ENCODE measurements around the gene GTPBP3. TPM values are rescaled to one million over a fixed set of nuclear protein-coding genes. Genes with fewer than 3 reads are reported as not detected.

The GTPBP3 gene
- total and polyA plus RNA-seq, 2 of the 13 experiments (the other 11 are each of a cell fraction or from before 2014, with no cell fraction given) = 17.5 to 30.0 TPM

DNA sequence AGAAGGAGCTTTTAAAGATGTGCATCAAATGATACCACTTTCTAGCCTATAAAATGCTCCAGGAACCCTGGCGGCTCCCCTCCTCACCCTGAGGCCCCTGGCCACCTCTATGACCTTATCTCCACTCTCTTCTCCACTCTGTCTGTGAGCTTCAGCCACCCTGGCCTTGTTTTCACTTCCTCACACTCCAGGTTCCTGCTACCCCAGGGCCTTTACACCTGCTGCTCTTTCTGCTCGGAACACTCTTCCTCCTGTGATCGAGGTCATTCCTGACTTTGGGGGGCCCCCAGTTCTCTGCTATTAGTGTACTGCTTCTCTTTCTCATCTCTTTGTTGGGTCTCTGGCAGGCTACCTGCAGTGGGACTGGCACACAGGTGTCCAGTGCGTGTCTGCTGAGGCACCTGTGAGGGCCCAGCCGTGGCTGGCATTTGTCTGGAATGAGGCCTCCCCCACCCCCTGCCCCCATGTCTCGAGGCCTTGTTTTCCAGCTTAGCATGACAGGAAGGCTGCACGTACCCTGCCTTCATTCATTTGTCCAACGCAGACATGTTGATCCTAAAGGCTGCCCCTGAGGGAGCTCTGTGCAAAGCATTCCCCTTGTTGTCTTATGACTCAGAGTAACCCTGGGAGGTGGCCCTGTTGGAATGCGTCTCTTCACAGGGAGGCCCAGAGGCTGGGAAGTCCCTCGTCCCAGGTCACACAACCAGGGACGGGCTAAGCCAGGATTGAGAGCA lies 25.7 kb upstream of the GTPBP3 start (continued):
- TF ChIP-seq ZNF317 (CRISPR knock-in tag; IDR thresholded peaks at IDR 0.05) (no peak), ZNF205 (CRISPR knock-in tag; IDR thresholded peaks at IDR 0.05) (no peak), ZNF549 (CRISPR knock-in tag; IDR thresholded peaks at IDR 0.05) (no peak), ZNF781 (CRISPR knock-in tag; IDR thresholded peaks at IDR 0.05; ENCODE audit: borderline replicate concordance, not compliant biosample characterization) (no peak), FOXK2 (IDR thresholded peaks at IDR 0.05) (no peak), ZNF644 (CRISPR knock-in tag; IDR thresholded peaks at IDR 0.05; ENCODE audit: low read depth) (no peak), ZNF652 (CRISPR knock-in tag; IDR thresholded peaks at IDR 0.05; ENCODE audit: borderline replicate concordance, low read depth) (no peak), SAFB2 (CRISPR knock-in tag; IDR thresholded peaks at IDR 0.05; ENCODE audit: borderline replicate concordance, low read depth) (no peak), ZFP82 (CRISPR knock-in tag; IDR thresholded peaks at IDR 0.05; ENCODE audit: borderline replicate concordance) (no peak), ZNF10 (CRISPR knock-in tag; IDR thresholded peaks at IDR 0.05; ENCODE audit: borderline replicate concordance, low read depth) (no peak), YY1 (IDR thresholded peaks at IDR 0.05; ENCODE audit: insufficient read depth, insufficient replicate concordance, low read depth, low read length) (no peak), ZNF230 (CRISPR knock-in tag; IDR thresholded peaks at IDR 0.05) (no peak), GTF2F1 (IDR thresholded peaks at IDR 0.05; ENCODE audit: low read length) (no peak), ZNF879 (CRISPR knock-in tag; IDR thresholded peaks at IDR 0.05) (no peak), ZNF484 (CRISPR knock-in tag; IDR thresholded peaks at IDR 0.05; ENCODE audit: borderline replicate concordance, low read depth) (no peak), ATAD3A (CRISPR knock-in tag; IDR thresholded peaks at IDR 0.05) (no peak), SALL2 (CRISPR knock-in tag; IDR thresholded peaks at IDR 0.05) (no peak), ATF1 (CRISPR knock-in tag; IDR thresholded peaks at IDR 0.05) (no peak), TEAD3 (CRISPR knock-in tag; optimal IDR thresholded peaks at IDR 0.05; ENCODE audit: borderline replicate concordance) (peak; percentile 84), ZNF563 (CRISPR knock-in tag; IDR thresholded peaks at IDR 0.05) (no peak), SIN3B (IDR thresholded peaks at IDR 0.05; ENCODE audit: low read length) (no peak), MXI1 (IDR thresholded peaks at IDR 0.05; ENCODE audit: borderline replicate concordance, low read depth, low read length) (no peak), KDM4B (CRISPR knock-in tag; IDR thresholded peaks at IDR 0.05) (no peak), AKAP8 (CRISPR knock-in tag; IDR thresholded peaks at IDR 0.05) (no peak), RARA (CRISPR knock-in tag; IDR thresholded peaks at IDR 0.05) (peak; percentile 39; the same call in 1 of the 2 replicates), KLF13 (CRISPR knock-in tag; IDR thresholded peaks at IDR 0.05) (no peak), HMGA1 (CRISPR knock-in tag; conservative IDR thresholded peaks at IDR 0.05) (no peak), FOSL2 (CRISPR knock-in tag; IDR thresholded peaks at IDR 0.05) (peak; percentile 74)
- TF ChIP-seq, protein P1, sequence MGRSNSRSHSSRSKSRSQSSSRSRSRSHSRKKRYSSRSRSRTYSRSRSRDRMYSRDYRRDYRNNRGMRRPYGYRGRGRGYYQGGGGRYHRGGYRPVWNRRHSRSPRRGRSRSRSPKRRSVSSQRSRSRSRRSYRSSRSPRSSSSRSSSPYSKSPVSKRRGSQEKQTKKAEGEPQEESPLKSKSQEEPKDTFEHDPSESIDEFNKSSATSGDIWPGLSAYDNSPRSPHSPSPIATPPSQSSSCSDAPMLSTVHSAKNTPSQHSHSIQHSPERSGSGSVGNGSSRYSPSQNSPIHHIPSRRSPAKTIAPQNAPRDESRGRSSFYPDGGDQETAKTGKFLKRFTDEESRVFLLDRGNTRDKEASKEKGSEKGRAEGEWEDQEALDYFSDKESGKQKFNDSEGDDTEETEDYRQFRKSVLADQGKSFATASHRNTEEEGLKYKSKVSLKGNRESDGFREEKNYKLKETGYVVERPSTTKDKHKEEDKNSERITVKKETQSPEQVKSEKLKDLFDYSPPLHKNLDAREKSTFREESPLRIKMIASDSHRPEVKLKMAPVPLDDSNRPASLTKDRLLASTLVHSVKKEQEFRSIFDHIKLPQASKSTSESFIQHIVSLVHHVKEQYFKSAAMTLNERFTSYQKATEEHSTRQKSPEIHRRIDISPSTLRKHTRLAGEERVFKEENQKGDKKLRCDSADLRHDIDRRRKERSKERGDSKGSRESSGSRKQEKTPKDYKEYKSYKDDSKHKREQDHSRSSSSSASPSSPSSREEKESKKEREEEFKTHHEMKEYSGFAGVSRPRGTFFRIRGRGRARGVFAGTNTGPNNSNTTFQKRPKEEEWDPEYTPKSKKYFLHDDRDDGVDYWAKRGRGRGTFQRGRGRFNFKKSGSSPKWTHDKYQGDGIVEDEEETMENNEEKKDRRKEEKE (IDR thresholded peaks at IDR 0.05) = no peak
- TF ChIP-seq, protein P2, sequence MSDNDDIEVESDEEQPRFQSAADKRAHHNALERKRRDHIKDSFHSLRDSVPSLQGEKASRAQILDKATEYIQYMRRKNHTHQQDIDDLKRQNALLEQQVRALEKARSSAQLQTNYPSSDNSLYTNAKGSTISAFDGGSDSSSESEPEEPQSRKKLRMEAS (IDR thresholded peaks at IDR 0.05) = no peak
- TF ChIP-seq, protein P3, sequence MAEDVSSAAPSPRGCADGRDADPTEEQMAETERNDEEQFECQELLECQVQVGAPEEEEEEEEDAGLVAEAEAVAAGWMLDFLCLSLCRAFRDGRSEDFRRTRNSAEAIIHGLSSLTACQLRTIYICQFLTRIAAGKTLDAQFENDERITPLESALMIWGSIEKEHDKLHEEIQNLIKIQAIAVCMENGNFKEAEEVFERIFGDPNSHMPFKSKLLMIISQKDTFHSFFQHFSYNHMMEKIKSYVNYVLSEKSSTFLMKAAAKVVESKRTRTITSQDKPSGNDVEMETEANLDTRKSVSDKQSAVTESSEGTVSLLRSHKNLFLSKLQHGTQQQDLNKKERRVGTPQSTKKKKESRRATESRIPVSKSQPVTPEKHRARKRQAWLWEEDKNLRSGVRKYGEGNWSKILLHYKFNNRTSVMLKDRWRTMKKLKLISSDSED (CRISPR knock-in tag; IDR thresholded peaks at IDR 0.05) = no peak
